PFSK-1 (cell line): ENCODE results near the gene MITF.

ENCODE experiments used
- FOXP2 ChIP-seq: optimal IDR thresholded peaks from 2 replicates; pipeline ENCODE3; 2011; ENCODE audit warnings: borderline replicate concordance, control low read depth, inconsistent platforms; ENCODE audit not compliant: insufficient read depth; ENCODE audit errors: extremely low read length, extremely low read depth
- POLR2AphosphoS5 ChIP-seq: IDR thresholded peaks from 2 replicates; pipeline ENCODE4 v1.6.1; 2012; ENCODE audit warnings: low read depth, mild to moderate bottlenecking, control low read depth, low read length, moderate library complexity
- SIN3A ChIP-seq: IDR thresholded peaks from 2 replicates; pipeline ENCODE4 v1.6.1; 2012; ENCODE audit warnings: mild to moderate bottlenecking, low read length, moderate library complexity, borderline replicate concordance; ENCODE audit not compliant: insufficient read depth
- TF ChIP-seq, protein P1 (sequence below), 2 experiments: IDR thresholded peaks; 2 replicates each; pipeline versions ENCODE4 v1.6.1 to v1.8.0; 2011 to 2012; ENCODE audit warnings: low read depth in 2 of 2, low read length in 2 of 2, control low read depth in 1 of 2, inconsistent platforms in 1 of 2, mild to moderate bottlenecking in 1 of 2, moderate library complexity in 1 of 2; ENCODE audit not compliant: insufficient read depth in 1 of 2

DNA sequence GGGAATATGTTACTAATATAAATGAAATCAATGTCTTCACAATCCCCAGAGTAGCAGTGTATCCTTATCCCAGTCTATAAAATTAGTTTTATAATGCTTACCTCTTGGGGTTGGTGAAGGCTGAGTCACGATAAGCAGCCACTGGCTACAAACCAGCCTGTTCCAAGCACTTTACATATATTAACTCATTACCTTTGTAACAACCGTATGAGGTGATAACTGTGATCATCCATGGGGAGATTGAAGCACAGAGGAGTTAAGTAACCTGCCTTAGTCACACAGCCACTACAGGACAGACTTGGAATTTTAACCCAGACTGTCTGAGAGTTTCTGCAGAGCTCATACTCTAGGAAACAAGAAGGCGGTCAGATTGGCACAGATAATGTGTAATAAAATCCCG, 43.3 kb upstream of the MITF start:
- TF ChIP-seq POLR2AphosphoS5: no peak
- TF ChIP-seq SIN3A: no peak
- TF ChIP-seq, protein P1, sequence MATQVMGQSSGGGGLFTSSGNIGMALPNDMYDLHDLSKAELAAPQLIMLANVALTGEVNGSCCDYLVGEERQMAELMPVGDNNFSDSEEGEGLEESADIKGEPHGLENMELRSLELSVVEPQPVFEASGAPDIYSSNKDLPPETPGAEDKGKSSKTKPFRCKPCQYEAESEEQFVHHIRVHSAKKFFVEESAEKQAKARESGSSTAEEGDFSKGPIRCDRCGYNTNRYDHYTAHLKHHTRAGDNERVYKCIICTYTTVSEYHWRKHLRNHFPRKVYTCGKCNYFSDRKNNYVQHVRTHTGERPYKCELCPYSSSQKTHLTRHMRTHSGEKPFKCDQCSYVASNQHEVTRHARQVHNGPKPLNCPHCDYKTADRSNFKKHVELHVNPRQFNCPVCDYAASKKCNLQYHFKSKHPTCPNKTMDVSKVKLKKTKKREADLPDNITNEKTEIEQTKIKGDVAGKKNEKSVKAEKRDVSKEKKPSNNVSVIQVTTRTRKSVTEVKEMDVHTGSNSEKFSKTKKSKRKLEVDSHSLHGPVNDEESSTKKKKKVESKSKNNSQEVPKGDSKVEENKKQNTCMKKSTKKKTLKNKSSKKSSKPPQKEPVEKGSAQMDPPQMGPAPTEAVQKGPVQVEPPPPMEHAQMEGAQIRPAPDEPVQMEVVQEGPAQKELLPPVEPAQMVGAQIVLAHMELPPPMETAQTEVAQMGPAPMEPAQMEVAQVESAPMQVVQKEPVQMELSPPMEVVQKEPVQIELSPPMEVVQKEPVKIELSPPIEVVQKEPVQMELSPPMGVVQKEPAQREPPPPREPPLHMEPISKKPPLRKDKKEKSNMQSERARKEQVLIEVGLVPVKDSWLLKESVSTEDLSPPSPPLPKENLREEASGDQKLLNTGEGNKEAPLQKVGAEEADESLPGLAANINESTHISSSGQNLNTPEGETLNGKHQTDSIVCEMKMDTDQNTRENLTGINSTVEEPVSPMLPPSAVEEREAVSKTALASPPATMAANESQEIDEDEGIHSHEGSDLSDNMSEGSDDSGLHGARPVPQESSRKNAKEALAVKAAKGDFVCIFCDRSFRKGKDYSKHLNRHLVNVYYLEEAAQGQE (IDR thresholded peaks at IDR 0.05; ENCODE audit: insufficient read depth in 1 of 2, low read depth in 2 of 2, low read length in 2 of 2): no peak
- no peak for TF ChIP-seq FOXP2
